IPS-18c (cell line): ENCODE measurements around the gene MYZAP.

Source experiments
- H3K4me3 ChIP-seq: 2 replicates; pipeline ENCODE4 v1.7.0; 2013; ENCODE audit warnings: low read depth, mild to moderate bottlenecking, low read length, moderate library complexity; ENCODE audit not compliant: insufficient read depth
- H3K9me3 ChIP-seq: one replicate; pipeline ENCODE4 v1.6.1; 2013; ENCODE audit warnings: mild to moderate bottlenecking, low read length, moderate library complexity; ENCODE audit not compliant: control insufficient read depth, insufficient read depth

MYZAP gene

DNA sequence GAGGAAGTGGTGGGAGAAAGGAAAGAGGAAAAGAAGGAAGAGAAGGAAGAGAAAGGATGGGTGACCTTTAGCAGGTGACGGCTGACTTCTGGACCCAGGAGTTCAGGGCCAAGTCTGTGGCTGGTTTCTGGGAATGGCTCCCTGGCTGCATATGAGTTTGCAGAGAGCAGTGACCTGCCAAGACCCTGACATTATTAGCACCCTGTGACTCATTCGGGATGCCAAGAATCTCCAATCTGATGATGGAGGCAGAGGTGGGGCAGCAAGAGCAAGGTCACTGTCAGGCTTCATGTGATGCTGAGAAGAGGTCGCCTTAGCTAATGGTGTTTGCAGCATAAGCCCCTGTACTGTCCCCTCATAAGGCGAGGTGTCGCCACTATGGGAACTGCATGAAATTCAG lies 42.6 kb downstream of the MYZAP start:
- Histone ChIP-seq H3K4me3 (no peak overlapping the region), H3K9me3 (no peaks in the 10 kb centered on the region)

DNA sequence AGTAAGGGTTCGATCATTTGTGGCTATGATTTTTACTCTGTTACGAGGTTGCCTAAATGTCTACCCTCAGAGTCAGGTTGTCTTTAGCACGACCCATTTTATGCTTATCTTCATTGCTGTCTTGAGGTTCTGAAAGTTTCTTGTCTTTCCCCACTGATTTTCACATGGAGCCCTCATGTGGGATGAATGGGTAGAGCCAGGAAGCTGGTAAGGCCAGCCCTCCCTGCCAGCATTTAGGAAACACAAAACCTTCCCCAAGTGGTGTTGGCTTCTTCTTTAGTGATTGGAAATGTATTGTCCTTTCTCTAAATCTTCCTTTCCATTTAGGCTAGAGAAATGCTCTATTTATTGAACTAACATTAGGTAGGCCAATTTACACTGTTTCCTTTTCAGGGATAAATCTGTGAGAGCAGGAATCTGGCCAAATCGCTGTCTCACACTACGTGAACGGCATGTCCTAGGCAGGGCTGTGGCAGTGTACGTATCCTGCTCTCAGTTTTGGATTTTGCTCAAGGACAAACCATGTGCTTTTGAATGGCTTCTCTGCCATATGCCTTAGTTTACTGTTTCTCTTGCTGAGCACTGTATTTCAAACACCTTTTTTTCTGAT lies 43.7 kb downstream of the MYZAP start:
- Histone ChIP-seq H3K4me3 (no peak overlapping the region), H3K9me3 (no peaks in the 10 kb centered on the region)

GRCh38 chr15:57637846-57638245 lies 46.1 kb downstream of the MYZAP start:
- Histone ChIP-seq H3K9me3 (no peaks in the 10 kb centered on the region), H3K4me3 (no peak overlapping the region)

DNA sequence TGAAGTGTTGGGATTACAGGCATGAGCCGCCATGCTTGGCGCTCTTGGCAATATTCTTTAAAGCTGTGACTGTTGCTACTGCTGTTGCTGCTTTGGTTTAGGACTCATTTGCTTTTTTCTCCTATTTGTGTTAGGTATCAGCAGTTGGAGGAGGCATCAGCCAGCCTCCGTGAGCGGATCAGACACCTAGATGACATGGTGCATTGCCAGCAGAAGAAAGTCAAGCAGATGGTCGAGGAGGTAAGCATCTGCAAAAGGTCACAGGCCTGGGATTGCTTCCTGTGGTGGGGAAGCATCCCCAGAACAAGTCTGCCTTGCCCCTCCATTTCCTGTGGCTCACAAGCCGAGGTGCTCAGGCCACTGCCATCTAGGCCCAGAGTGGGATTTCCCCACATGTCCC lies 47.6 kb downstream of the MYZAP start:
- Histone ChIP-seq H3K9me3 (no peaks in the 10 kb centered on the region), H3K4me3 (no peak overlapping the region)

DNA sequence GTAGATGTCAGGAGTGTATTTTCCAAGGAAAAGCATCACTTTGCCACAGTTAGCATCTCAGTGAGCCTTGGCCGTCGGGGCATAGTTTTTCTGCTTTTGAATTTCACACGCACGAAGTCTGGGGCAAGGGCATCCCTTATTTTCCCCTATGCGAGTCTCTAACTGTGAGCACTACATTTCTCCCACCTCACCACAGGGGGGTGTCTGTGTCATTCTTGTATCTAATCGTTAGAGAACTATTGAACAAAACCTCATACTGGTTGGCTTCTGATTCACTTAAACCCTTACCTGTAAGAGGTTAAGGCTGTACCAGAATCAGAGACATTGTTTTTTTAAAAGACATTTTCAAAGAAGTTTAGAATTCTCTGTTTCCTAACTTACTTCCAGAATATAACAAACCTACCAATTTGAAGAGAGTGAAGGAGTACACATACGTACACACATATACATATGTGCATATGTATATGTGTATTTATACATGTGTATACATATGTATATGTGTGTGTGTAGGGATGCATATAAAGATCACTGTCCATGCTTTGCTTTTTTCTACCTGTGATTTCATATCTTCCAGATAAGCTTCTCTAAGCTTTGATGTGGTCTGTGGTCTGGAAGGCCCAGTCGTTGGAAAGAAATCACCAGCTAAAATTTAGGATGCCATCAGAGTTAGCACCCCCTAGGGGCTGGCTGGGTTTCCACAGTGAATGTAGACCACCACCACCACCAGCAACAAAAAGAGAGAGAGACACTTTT lies 49.4 kb downstream of the MYZAP start:
- H3K4me3 ChIP-seq, result no peak overlapping the region
- no peaks in the 10 kb centered on the region for H3K9me3 ChIP-seq

DNA sequence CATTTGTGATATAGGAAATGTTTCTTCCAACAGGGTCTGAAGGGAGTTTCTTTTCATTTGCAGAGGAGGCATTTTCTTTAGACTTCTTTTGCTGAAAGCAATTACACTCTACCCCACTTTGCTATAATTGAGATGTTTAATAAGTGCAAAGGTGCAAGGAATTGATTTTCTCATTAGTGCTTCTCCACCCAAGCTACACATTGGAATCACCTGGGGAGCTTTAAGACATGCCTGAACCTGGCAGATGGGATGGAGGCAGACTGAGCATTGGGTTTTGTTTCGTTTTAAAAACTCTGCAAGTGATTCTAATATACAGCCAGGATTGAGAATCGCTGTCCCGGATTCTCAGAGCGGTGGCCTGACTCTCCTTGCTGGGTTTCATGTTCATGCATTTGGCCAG lies 52.1 kb downstream of the MYZAP start:
- Histone ChIP-seq H3K9me3 (no peaks in the 10 kb centered on the region), H3K4me3 (no peak overlapping the region)

GRCh38 chr15:57646087-57646486 lies 54.4 kb downstream of the MYZAP start:
- Histone ChIP-seq H3K9me3 (no peaks in the 10 kb centered on the region), H3K4me3 (no peak overlapping the region)

- Histone ChIP-seq H3K4me3 (no peak overlapping the region), H3K9me3 (no peaks in the 10 kb centered on the region)
These were observed 55.5 kb downstream of the MYZAP start for GRCh38 chr15:57647071-57647790.

GRCh38 chr15:57647791-57648130 lies 56.1 kb downstream of the MYZAP start:
- H3K9me3 ChIP-seq, result no peaks in the 10 kb centered on the region
- H3K4me3 ChIP-seq, result no peak overlapping the region

GRCh38 chr15:57649138-57649537 lies 57.4 kb downstream of the MYZAP start:
- no peaks in the 10 kb centered on the region for H3K9me3 ChIP-seq
- H3K4me3 ChIP-seq, result no peak overlapping the region

DNA sequence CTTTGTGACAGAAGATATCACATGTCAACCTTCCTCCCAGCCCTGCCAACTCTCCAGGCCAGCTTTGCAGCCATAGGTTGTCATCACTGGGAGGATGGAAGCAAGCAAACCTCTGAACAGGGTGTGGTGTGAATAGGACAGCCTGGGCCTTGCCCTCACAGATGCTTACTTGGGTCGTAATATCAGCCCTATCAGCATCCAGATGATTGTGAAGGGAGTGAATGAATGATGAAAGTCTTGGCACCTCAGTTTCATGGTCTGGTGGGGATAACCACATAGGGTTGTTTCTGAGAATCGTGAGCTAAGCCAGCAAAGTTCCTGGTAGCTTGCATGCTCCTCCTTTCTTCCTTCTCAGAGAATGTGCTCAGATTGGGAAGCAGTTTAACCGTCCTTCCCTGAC lies 59.7 kb downstream of the MYZAP start:
- no peak overlapping the region for H3K4me3 ChIP-seq
- H3K9me3 ChIP-seq, result no peaks in the 10 kb centered on the region

DNA sequence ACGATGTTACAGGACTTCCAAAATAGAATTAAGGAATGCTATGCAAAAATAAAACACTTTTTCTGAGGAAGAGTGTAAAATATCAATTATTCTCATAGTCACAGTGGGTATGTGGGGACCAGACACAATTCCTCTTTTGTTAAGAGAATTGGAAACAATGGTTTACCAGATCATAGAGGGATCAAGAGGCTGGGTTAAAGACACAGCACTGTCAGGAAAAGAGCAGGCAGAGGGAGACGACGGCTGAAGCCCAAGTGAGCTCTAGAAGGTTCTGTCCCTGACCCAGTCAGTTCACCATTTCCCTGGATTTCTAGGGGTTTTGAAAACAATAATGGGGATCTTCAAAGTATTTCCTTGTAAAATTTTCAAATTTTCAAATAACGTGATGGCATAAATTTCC lies 60.8 kb downstream of the MYZAP start:
- Histone ChIP-seq H3K9me3 (no peaks in the 10 kb centered on the region), H3K4me3 (no peak overlapping the region)

GRCh38 chr15:57654153-57654852 lies 62.6 kb downstream of the MYZAP start:
- Histone ChIP-seq H3K9me3 (no peaks in the 10 kb centered on the region), H3K4me3 (no peak overlapping the region)

GRCh38 chr15:57655053-57655452 lies 63.3 kb downstream of the MYZAP start:
- H3K9me3 ChIP-seq, result no peaks in the 10 kb centered on the region

DNA sequence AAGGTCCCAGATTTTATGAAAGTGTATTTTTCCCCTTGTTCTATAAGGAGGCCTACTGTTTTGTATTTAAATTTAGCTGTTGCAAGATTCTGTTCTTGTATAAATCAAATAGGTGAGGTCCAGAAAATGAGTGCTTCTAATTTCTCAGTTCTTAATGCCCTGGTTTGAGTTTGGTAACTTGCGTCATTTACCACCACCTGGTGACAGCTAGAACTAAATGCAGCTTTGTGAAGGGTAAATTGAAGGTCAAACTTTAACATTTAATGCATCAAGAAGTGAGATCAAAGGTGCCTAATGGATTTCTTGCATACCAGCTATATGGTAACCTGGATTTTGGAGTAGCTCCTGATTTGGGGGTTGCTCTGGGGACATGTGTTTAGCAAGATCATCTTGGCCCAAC lies 64.1 kb downstream of the MYZAP start:
- H3K4me3 ChIP-seq, result no peak overlapping the region
- H3K9me3 ChIP-seq, result no peaks in the 10 kb centered on the region

More at GRCh38 chr15:57655053-57655452, 63.3 kb downstream of the MYZAP start:
- H3K4me3 ChIP-seq, result no peak overlapping the region

- H3K9me3 ChIP-seq, result no peaks in the 10 kb centered on the region
- no peak overlapping the region for H3K4me3 ChIP-seq
These were observed 64.7 kb downstream of the MYZAP start for GRCh38 chr15:57656434-57656833.

GRCh38 chr15:57657619-57658018 lies 65.9 kb downstream of the MYZAP start:
- no peaks in the 10 kb centered on the region for H3K9me3 ChIP-seq
- no peak overlapping the region for H3K4me3 ChIP-seq
